HEK293 (cell line): ENCODE measurements around the gene CHCHD6.

Source experiments
- CTCF ChIA-PET: fragments of 350-600 bp; formaldehyde crosslinking; extraction: SDS; loops from one replicate; lab custom pipeline; 2021; ENCODE audit warnings: antibody characterized with exemption; lab: Yijun Ruan, JAX
- POLR2A ChIA-PET: fragments of 300-600 bp; formaldehyde crosslinking; extraction: SDS; loops from one replicate; lab custom pipeline; 2020; ENCODE audit warnings: antibody characterized with exemption, inconsistent platforms; lab: Yijun Ruan, JAX
- H3K27ac ChIP-seq: fragments of 200-500 bp; sonication (Bioruptor generic); 2 replicates; pipeline ENCODE4 v1.5.1; 2014; ENCODE audit warnings: low read depth, low read length, control low read depth, inconsistent platforms; ENCODE audit errors: extremely low read depth
- H3K36me3 ChIP-seq, 2 experiments: fragments of 200-500 bp in 1 of 2; sonication (Bioruptor generic) in 1 of 2; 1 replicate in 1 of 2; 2 replicates in 1 of 2; pipeline ENCODE4 v1.5.1; 2014 to 2017; ENCODE audit warnings: inconsistent platforms in 2 of 2, low read length in 2 of 2; ENCODE audit not compliant: control insufficient read depth in 2 of 2, insufficient read depth in 1 of 2
- H3K4me1 ChIP-seq: fragments of 200-500 bp; sonication (Bioruptor generic); 2 replicates; pipeline ENCODE4 v1.5.1; 2014; ENCODE audit warnings: mild to moderate bottlenecking, low read length, inconsistent platforms; ENCODE audit not compliant: control insufficient read depth, insufficient read depth
- H3K4me3 ChIP-seq: 2 replicates; pipeline ENCODE4 v1.5.1; 2011; ENCODE audit warnings: low read depth, mild to moderate bottlenecking, control low read depth, low read length, moderate library complexity
- H3K9me3 ChIP-seq: fragments of 200-500 bp; sonication (Bioruptor generic); 2 replicates; pipeline ENCODE4 v1.5.1; 2014; ENCODE audit warnings: low read depth, low read length, inconsistent platforms; ENCODE audit not compliant: control insufficient read depth, insufficient read depth
- GLIS1 ChIP-seq: fragments of 450-650 bp; formaldehyde crosslinking; IDR thresholded peaks from 2 replicates; pipeline ENCODE4 v1.5.1; 2016; ENCODE audit warnings: missing biosample characterization, missing genetic modification characterization
- OVOL3 ChIP-seq: fragments of 450-650 bp; formaldehyde crosslinking; IDR thresholded peaks from 2 replicates; pipeline ENCODE4 v1.5.1; 2016; ENCODE audit warnings: missing biosample characterization, missing genetic modification characterization
- SCRT2 ChIP-seq: fragments of 450-650 bp; formaldehyde crosslinking; IDR thresholded peaks from 2 replicates; pipeline ENCODE4 v1.5.1; 2016; ENCODE audit warnings: missing biosample characterization, missing genetic modification characterization
- ZBTB49 ChIP-seq: fragments of 450-650 bp; formaldehyde crosslinking; IDR thresholded peaks from 2 replicates; pipeline ENCODE4 v1.5.1; 2016; ENCODE audit warnings: missing biosample characterization, missing genetic modification characterization, low read depth
- ZFHX2 ChIP-seq: fragments of 450-650 bp; formaldehyde crosslinking; conservative IDR thresholded peaks from 2 replicates; pipeline ENCODE4 v1.5.1; 2016; ENCODE audit warnings: missing biosample characterization, missing genetic modification characterization
- ZFP37 ChIP-seq: fragments of 450-650 bp; formaldehyde crosslinking; IDR thresholded peaks from 2 replicates; pipeline ENCODE4 v1.5.1; 2016; ENCODE audit warnings: missing biosample characterization, missing genetic modification characterization
- ZNF157 ChIP-seq: fragments of 450-650 bp; formaldehyde crosslinking; IDR thresholded peaks from 2 replicates; pipeline ENCODE4 v1.5.1; 2016; ENCODE audit warnings: missing biosample characterization, missing genetic modification characterization
- ZNF184 ChIP-seq: fragments of 450-650 bp; IDR thresholded peaks from 2 replicates; pipeline ENCODE4 v1.5.1; 2018; ENCODE audit warnings: missing biosample characterization, mild to moderate bottlenecking, missing genetic modification characterization
- ZNF202 ChIP-seq: fragments of 450-650 bp; formaldehyde crosslinking; IDR thresholded peaks from 2 replicates; pipeline ENCODE4 v1.5.1; 2016; ENCODE audit warnings: missing biosample characterization, missing genetic modification characterization, borderline replicate concordance
- ZNF223 ChIP-seq: fragments of 450-650 bp; formaldehyde crosslinking; IDR thresholded peaks from 2 replicates; pipeline ENCODE4 v1.5.1; 2016; ENCODE audit warnings: missing biosample characterization, missing genetic modification characterization
- ZNF335 ChIP-seq: fragments of 450-650 bp; formaldehyde crosslinking; conservative IDR thresholded peaks from 2 replicates; pipeline ENCODE4 v1.5.1; 2016; ENCODE audit warnings: missing biosample characterization, missing genetic modification characterization
- ZNF391 ChIP-seq: fragments of 450-650 bp; formaldehyde crosslinking; IDR thresholded peaks from 2 replicates; pipeline ENCODE4 v1.5.1; 2016; ENCODE audit warnings: low read depth, missing biosample characterization, missing genetic modification characterization, borderline replicate concordance
- ZNF416 ChIP-seq: fragments of 450-650 bp; formaldehyde crosslinking; IDR thresholded peaks from 2 replicates; pipeline ENCODE4 v1.5.1; 2016; ENCODE audit warnings: missing biosample characterization, missing genetic modification characterization
- ZNF423 ChIP-seq: fragments of 450-650 bp; formaldehyde crosslinking; IDR thresholded peaks from 2 replicates; pipeline ENCODE4 v1.5.1; 2016; ENCODE audit warnings: missing biosample characterization, missing genetic modification characterization
- ZNF473 ChIP-seq: fragments of 450-650 bp; formaldehyde crosslinking; IDR thresholded peaks from 2 replicates; pipeline ENCODE4 v1.5.1; 2017; ENCODE audit warnings: missing biosample characterization, missing genetic modification characterization
- ZNF585B ChIP-seq: fragments of 450-650 bp; formaldehyde crosslinking; IDR thresholded peaks from 2 replicates; pipeline ENCODE4 v1.5.1; 2016; ENCODE audit warnings: missing biosample characterization, missing genetic modification characterization
- ZNF639 ChIP-seq: fragments of 450-650 bp; formaldehyde crosslinking; IDR thresholded peaks from 2 replicates; pipeline ENCODE4 v1.5.1; 2016; ENCODE audit warnings: missing biosample characterization, missing genetic modification characterization
- ZNF677 ChIP-seq: fragments of 450-650 bp; IDR thresholded peaks from 2 replicates; pipeline ENCODE4 v1.5.0; 2018; ENCODE audit warnings: missing biosample characterization, mild to moderate bottlenecking, missing genetic modification characterization, moderate library complexity
- ZNF701 ChIP-seq: fragments of 450-650 bp; formaldehyde crosslinking; IDR thresholded peaks from 2 replicates; pipeline ENCODE4 v1.5.1; 2016; ENCODE audit warnings: missing biosample characterization, missing genetic modification characterization
- ZNF747 ChIP-seq: fragments of 450-650 bp; formaldehyde crosslinking; IDR thresholded peaks from 2 replicates; pipeline ENCODE4 v1.5.1; 2016; ENCODE audit warnings: missing biosample characterization, missing genetic modification characterization
- ZNF768 ChIP-seq: fragments of 450-650 bp; formaldehyde crosslinking; IDR thresholded peaks from 2 replicates; pipeline ENCODE4 v1.5.1; 2018; ENCODE audit warnings: missing biosample characterization, mild to moderate bottlenecking, missing genetic modification characterization
- ZXDB ChIP-seq: fragments of 450-650 bp; formaldehyde crosslinking; IDR thresholded peaks from 2 replicates; pipeline ENCODE4 v1.5.1; 2016; ENCODE audit warnings: missing biosample characterization, missing genetic modification characterization
- TF ChIP-seq, protein P1 (sequence below): fragments of 450-650 bp; formaldehyde crosslinking; IDR thresholded peaks from 2 replicates; pipeline ENCODE4 v1.5.1; 2016; ENCODE audit warnings: missing biosample characterization, missing genetic modification characterization, low read depth
- TF ChIP-seq, protein P2 (sequence below): fragments of 450-650 bp; formaldehyde crosslinking; conservative IDR thresholded peaks from 2 replicates; pipeline ENCODE4 v1.5.1; 2016; ENCODE audit warnings: low read depth, missing biosample characterization, missing genetic modification characterization

The CHCHD6 gene

DNA sequence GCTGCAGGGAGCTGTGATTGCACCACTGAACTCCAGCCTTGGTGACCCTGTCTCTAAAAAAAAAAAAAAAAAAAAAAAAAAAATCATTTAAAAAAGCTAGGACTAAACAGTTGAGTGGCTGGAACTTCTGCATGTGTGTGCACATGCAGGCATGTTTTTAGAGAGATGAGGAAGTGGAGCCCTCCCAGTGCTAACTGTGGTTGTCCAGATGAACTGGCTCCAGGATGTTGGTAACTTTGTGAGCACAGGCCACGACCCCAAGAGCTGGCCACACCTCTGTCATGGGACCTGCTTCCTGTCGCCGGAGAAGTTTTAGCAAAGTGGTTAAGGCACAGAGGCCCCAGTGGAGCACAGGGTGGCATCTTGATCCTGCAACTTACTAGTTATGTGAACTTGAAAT lies 27.0 kb downstream of the CHCHD6 start:
- POLR2A ChIA-PET = no interaction called here
- CTCF ChIA-PET = no interaction called here
- no peak for TF ChIP-seq OVOL3 (tag by site-specific recombination)
- TF ChIP-seq ZNF473 (tag by site-specific recombination) = no peak
- TF ChIP-seq ZNF223 (tag by site-specific recombination) = no peak
- TF ChIP-seq ZNF639 = no peak
- no peak for TF ChIP-seq ZNF391 (tag by site-specific recombination)
- no peak for TF ChIP-seq ZNF335 (tag by site-specific recombination)
- TF ChIP-seq ZBTB49 (tag by site-specific recombination) = no peak

GRCh38 chr3:126732281-126733060 lies 28.4 kb downstream of the CHCHD6 start:
- Histone ChIP-seq H3K27ac (no peak overlapping the region), H3K36me3 (peaks cover 0 to 60% of the 10 kb centered on the region in 2 experiments; a peak in 1 of 3 replicates), H3K9me3 (no peaks in the 10 kb centered on the region), H3K4me1 (no peaks in the 10 kb centered on the region), H3K4me3 (no peak overlapping the region)
- POLR2A ChIA-PET = no interaction called here
- CTCF ChIA-PET = interaction anchor here (0.5 to 0.6 kb wide), 3 partner anchors 533 to 1100 kb away, joined by 3 to 4 read pairs (median 3); no protein-coding TSS in a partner anchor
- TF ChIP-seq, protein P1, sequence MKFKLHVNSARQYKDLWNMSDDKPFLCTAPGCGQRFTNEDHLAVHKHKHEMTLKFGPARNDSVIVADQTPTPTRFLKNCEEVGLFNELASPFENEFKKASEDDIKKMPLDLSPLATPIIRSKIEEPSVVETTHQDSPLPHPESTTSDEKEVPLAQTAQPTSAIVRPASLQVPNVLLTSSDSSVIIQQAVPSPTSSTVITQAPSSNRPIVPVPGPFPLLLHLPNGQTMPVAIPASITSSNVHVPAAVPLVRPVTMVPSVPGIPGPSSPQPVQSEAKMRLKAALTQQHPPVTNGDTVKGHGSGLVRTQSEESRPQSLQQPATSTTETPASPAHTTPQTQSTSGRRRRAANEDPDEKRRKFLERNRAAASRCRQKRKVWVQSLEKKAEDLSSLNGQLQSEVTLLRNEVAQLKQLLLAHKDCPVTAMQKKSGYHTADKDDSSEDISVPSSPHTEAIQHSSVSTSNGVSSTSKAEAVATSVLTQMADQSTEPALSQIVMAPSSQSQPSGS = peak; percentile 74
- no peak for TF ChIP-seq SCRT2 (tag by site-specific recombination)

More for the DNA sequence above, 27.0 kb downstream of the CHCHD6 start:
- Histone ChIP-seq H3K4me3 (no peak overlapping the region), H3K9me3 (no peaks in the 10 kb centered on the region), H3K27ac (no peak overlapping the region), H3K4me1 (no peaks in the 10 kb centered on the region), H3K36me3 (peaks cover 0 to 55% of the 10 kb centered on the region in 2 experiments; a peak in 1 of 3 replicates)

GRCh38 chr3:126733061-126733430 lies 29.0 kb downstream of the CHCHD6 start:
- Histone ChIP-seq H3K9me3 (no peaks in the 10 kb centered on the region), H3K4me1 (no peaks in the 10 kb centered on the region), H3K4me3 (no peak overlapping the region), H3K27ac (no peak overlapping the region), H3K36me3 (peaks cover 0 to 63% of the 10 kb centered on the region in 2 experiments; a peak in 1 of 3 replicates)
- ChIA-PET CTCF (interaction anchor here (0.5 to 0.6 kb wide), 3 partner anchors 533 to 1101 kb away, joined by 3 to 4 read pairs (median 3); no protein-coding TSS in a partner anchor), POLR2A (no interaction called here)
- TF ChIP-seq ZNF202 (no peak), ZNF677 (tag by site-specific recombination) (no peak), ZFP37 (tag by site-specific recombination) (no peak), ZNF416 (tag by site-specific recombination) (no peak), ZNF585B (no peak), ZNF747 (tag by site-specific recombination) (no peak), ZNF423 (tag by site-specific recombination) (no peak), GLIS1 (tag by site-specific recombination) (no peak), ZFHX2 (tag by site-specific recombination) (no peak), ZNF184 (tag by site-specific recombination) (no peak), ZXDB (tag by site-specific recombination) (no peak), ZNF768 (tag by site-specific recombination) (no peak), ZNF701 (tag by site-specific recombination) (no peak), ZNF157 (no peak)
- TF ChIP-seq, protein P2, sequence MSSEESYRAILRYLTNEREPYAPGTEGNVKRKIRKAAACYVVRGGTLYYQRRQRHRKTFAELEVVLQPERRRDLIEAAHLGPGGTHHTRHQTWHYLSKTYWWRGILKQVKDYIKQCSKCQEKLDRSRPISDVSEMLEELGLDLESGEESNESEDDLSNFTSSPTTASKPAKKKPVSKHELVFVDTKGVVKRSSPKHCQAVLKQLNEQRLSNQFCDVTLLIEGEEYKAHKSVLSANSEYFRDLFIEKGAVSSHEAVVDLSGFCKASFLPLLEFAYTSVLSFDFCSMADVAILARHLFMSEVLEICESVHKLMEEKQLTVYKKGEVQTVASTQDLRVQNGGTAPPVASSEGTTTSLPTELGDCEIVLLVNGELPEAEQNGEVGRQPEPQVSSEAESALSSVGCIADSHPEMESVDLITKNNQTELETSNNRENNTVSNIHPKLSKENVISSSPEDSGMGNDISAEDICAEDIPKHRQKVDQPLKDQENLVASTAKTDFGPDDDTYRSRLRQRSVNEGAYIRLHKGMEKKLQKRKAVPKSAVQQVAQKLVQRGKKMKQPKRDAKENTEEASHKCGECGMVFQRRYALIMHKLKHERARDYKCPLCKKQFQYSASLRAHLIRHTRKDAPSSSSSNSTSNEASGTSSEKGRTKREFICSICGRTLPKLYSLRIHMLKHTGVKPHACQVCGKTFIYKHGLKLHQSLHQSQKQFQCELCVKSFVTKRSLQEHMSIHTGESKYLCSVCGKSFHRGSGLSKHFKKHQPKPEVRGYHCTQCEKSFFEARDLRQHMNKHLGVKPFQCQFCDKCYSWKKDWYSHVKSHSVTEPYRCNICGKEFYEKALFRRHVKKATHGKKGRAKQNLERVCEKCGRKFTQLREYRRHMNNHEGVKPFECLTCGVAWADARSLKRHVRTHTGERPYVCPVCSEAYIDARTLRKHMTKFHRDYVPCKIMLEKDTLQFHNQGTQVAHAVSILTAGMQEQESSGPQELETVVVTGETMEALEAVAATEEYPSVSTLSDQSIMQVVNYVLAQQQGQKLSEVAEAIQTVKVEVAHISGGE = no peak
